ENCODE data around the gene HMCN2.

Gene HMCN2

GRCh38 chr9:130414910-130415746 lies 149.6 kb downstream of the HMCN2 start:
- no peak for DNase-seq (ENCODE audit: low spot score)

- DNase-seq (ENCODE audit: low spot score), result no peak
Observed at GRCh38 chr9:130417602-130418001, 152.0 kb downstream of the HMCN2 start.

GRCh38 chr9:130418776-130419175 lies 153.2 kb downstream of the HMCN2 start:
- no peak for DNase-seq (ENCODE audit: low spot score)

- no peak for DNase-seq (ENCODE audit: low spot score)
Observed at GRCh38 chr9:130419521-130420035, 154.0 kb downstream of the HMCN2 start.

GRCh38 chr9:130421154-130421801 lies 155.7 kb downstream of the HMCN2 start:
- no peak for DNase-seq (ENCODE audit: low spot score)

- peak; percentile 79 for DNase-seq (ENCODE audit: low spot score)
Observed at GRCh38 chr9:130421802-130422276, 156.3 kb downstream of the HMCN2 start.

- no peak for DNase-seq (ENCODE audit: low spot score)
Observed at GRCh38 chr9:130422546-130422945, 157.0 kb downstream of the HMCN2 start.

GRCh38 chr9:130423272-130423671 lies 157.7 kb downstream of the HMCN2 start:
- no peak for DNase-seq (ENCODE audit: low spot score)

- DNase-seq (ENCODE audit: low spot score), result no peak
Observed at GRCh38 chr9:130424595-130425454, 159.3 kb downstream of the HMCN2 start.

GRCh38 chr9:130425741-130426466 lies 160.3 kb downstream of the HMCN2 start:
- no peak for DNase-seq (ENCODE audit: low spot score)

- no peak for DNase-seq (ENCODE audit: low spot score)
Observed at GRCh38 chr9:130426467-130426773, 160.9 kb downstream of the HMCN2 start.

- DNase-seq (ENCODE audit: low spot score), result peak; percentile 85
Observed at GRCh38 chr9:130426883-130427282, 161.3 kb downstream of the HMCN2 start.

GRCh38 chr9:130427326-130427725 lies 161.8 kb downstream of the HMCN2 start:
- no peak for DNase-seq (ENCODE audit: low spot score)

GRCh38 chr9:130428086-130428665 lies 162.6 kb downstream of the HMCN2 start:
- DNase-seq (ENCODE audit: low spot score), result no peak

- no peak for DNase-seq (ENCODE audit: low spot score)
Observed at GRCh38 chr9:130429381-130429780, 163.8 kb downstream of the HMCN2 start.

- no peak for DNase-seq (ENCODE audit: low spot score)
Observed at GRCh38 chr9:130429831-130430230, 164.3 kb downstream of the HMCN2 start.

GRCh38 chr9:130430232-130430631 lies 164.7 kb downstream of the HMCN2 start:
- DNase-seq (ENCODE audit: low spot score), result no peak

GRCh38 chr9:130430734-130431535 lies 165.4 kb downstream of the HMCN2 start:
- no peak for DNase-seq (ENCODE audit: low spot score)

- no peak for DNase-seq (ENCODE audit: low spot score)
Observed at GRCh38 chr9:130431536-130432303, 166.2 kb downstream of the HMCN2 start.

GRCh38 chr9:130432362-130432761 lies 166.8 kb downstream of the HMCN2 start:
- no peak for DNase-seq (ENCODE audit: low spot score)
